ENCODE data around the gene LRRC37B. TPM values are rescaled to one million over a fixed set of nuclear protein-coding genes. Genes with fewer than 3 reads are reported as not detected.
"Not testable (repeated sequence)": the region's sequence is repeated elsewhere in the genome, so short reads cannot be mapped to it uniquely, and the experiment has no call there.

The LRRC37B gene
- total RNA-seq, 4 donors from 2014 or later = 7.6 to 29.3 (median 14.7) TPM

DNA sequence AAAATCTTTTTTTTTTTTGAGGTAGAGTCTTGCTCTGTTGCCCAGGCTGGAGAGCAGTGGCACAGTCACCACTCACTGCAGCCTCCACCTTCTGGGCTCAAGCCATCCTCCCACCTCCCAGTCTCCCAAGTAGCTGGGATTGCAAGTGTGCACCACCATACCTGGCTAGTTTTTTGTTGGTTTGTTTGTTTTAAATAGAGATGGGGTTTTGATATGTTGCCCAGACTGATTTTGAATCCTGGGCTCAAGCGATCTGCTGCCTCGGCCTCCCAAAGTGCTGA, 2.0 kb downstream of the LRRC37B start:
- ATAC-seq (ENCODE audit: low FRiP score) = no peak
- TF ChIP-seq, protein P1, sequence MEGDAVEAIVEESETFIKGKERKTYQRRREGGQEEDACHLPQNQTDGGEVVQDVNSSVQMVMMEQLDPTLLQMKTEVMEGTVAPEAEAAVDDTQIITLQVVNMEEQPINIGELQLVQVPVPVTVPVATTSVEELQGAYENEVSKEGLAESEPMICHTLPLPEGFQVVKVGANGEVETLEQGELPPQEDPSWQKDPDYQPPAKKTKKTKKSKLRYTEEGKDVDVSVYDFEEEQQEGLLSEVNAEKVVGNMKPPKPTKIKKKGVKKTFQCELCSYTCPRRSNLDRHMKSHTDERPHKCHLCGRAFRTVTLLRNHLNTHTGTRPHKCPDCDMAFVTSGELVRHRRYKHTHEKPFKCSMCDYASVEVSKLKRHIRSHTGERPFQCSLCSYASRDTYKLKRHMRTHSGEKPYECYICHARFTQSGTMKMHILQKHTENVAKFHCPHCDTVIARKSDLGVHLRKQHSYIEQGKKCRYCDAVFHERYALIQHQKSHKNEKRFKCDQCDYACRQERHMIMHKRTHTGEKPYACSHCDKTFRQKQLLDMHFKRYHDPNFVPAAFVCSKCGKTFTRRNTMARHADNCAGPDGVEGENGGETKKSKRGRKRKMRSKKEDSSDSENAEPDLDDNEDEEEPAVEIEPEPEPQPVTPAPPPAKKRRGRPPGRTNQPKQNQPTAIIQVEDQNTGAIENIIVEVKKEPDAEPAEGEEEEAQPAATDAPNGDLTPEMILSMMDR (IDR thresholded peaks at IDR 0.05) = no peak
- DNase-seq (ENCODE audit: low spot score) = no peak

- ATAC-seq (ENCODE audit: low FRiP score) (no peak), DNase-seq (ENCODE audit: low spot score) (no peak)
- TF ChIP-seq, protein P1 (IDR thresholded peaks at IDR 0.05) = no peak
Measured at GRCh38 chr17:32010114-32010513, 2.9 kb downstream of the LRRC37B start.

GRCh38 chr17:32015245-32016013, 8.2 kb downstream of the LRRC37B start:
- TF ChIP-seq, protein P1 (IDR thresholded peaks at IDR 0.05) = no peak
- ATAC-seq (ENCODE audit: low FRiP score) (no peak), DNase-seq (ENCODE audit: low spot score) (no peak)

DNA sequence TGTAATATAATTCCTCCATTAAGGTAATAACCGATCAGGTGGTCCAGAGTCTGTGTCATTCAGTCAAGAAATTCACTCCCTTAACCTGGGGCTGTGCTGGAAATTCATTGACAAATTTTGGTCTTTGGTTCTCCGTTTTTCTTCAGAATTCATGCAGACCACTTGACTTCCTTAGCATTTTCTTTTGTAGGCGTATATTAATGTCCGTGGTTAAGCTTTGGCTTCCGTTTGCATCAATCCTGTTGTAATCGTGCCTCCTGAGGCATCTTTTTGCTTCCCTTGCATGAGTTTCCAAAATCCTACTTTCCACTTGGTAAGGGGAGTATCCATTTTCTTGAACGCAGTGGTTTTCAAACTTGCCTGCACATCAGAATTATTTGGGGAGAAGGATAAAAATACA, 9.0 kb downstream of the LRRC37B start:
- DNase-seq (ENCODE audit: low spot score) (no peak), ATAC-seq (ENCODE audit: low FRiP score) (no peak)
- TF ChIP-seq, protein P1 (IDR thresholded peaks at IDR 0.05) = no peak

- ATAC-seq (ENCODE audit: low FRiP score) (no peak), DNase-seq (ENCODE audit: low spot score) (no peak)
- TF ChIP-seq, protein P1 (IDR thresholded peaks at IDR 0.05) = no peak
Measured at GRCh38 chr17:32019228-32019627, 12.0 kb downstream of the LRRC37B start.

DNA sequence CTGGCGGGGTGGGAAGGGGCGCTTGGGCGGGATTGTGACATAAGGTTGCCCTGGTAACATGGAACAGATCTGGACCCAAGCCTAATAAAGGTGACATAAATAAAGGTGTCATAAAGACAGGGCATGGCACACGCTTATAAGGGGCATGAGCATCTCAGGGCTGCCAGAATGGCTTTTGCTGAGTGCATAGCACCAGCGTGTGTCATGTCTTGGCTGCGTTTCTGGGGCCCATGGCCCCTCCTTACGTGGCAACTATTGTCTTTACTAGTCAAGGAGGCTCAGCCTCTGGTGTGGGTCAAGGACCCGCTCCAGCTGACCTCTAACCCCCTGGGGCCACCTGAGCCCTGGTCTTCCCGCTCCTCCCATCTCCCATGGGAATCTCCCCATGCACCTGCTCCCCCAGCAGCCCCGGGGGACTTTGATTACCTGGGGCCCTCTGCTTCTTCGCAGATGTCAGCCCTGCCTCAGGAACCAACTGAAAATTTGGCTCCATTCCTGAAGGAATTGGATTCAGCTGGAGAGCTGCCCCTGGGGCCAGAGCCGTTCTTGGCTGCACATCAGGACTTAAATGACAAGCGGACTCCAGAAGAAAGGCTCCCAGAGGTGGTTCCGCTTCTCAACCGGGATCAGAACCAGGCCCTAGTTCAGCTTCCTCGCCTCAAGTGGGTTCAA, 13.9 kb downstream of the LRRC37B start:
- no peak for ATAC-seq (ENCODE audit: low FRiP score)
- no peak for DNase-seq (ENCODE audit: low spot score)
- TF ChIP-seq, protein P1 (IDR thresholded peaks at IDR 0.05) = no peak

GRCh38 chr17:32021615-32021955, 14.4 kb downstream of the LRRC37B start:
- ATAC-seq (ENCODE audit: low FRiP score) (no peak), DNase-seq (ENCODE audit: low spot score) (no peak)
- TF ChIP-seq, protein P1 (IDR thresholded peaks at IDR 0.05) = no peak

DNA sequence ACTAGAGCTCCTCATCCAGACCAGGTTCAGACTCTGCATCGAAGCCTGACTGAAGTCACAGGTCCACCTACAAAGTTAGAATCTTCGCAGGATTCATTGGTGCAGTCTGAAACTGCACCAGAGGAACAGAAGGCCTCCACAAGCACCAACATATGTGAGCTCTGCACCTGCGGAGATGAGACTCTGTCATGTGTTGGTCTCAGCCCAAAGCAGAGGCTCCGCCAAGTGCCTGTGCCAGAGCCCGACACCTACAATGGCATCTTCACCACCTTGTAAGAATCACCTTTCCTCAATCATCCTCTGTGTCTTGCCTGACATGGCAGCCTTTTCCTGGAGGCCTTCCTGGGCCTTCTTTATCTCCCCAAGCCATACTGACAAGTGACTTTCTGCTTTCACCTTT, 15.4 kb downstream of the LRRC37B start:
- DNase-seq (ENCODE audit: low spot score) = not testable (repeated sequence)

GRCh38 chr17:32027271-32027670, 20.1 kb downstream of the LRRC37B start:
- not testable (repeated sequence) for DNase-seq (ENCODE audit: low spot score); ATAC-seq (ENCODE audit: low FRiP score)

More for the DNA sequence above, 15.4 kb downstream of the LRRC37B start:
- not testable (repeated sequence) for ATAC-seq (ENCODE audit: low FRiP score)

All from omental fat pad (tissue), 4 donors.